Neural cell (in vitro differentiated cells): Measurements from ENCODE around the gene UTS2.

Source experiments
- CTCF ChIP-seq: fragments of 450-650 bp; IDR thresholded peaks from 2 replicates; pipeline ENCODE4 v1.5.1; 2014; ENCODE audit warnings: antibody characterized with exemption, mild to moderate bottlenecking, moderate library complexity; ENCODE audit not compliant: poor library complexity, severe bottlenecking
- EP300 ChIP-seq: fragments of 450-650 bp; conservative IDR thresholded peaks from 2 replicates; pipeline ENCODE4 v1.6.1; 2014; ENCODE audit warnings: antibody characterized with exemption, mild to moderate bottlenecking, moderate library complexity; ENCODE audit not compliant: poor library complexity, severe bottlenecking
- EZH2 ChIP-seq: fragments of 200-600, 300-800 bp; shearing (Covaris generic), sonication (generic); IDR thresholded peaks from 2 replicates; pipeline ENCODE4 v1.6.1; 2014; ENCODE audit warnings: antibody characterized with exemption, low read length, borderline replicate concordance, mild to moderate bottlenecking; ENCODE audit not compliant: insufficient read depth, poor library complexity, severe bottlenecking
- MXI1 ChIP-seq: fragments of 450-650 bp; conservative IDR thresholded peaks from 2 replicates; pipeline ENCODE4 v1.6.1; 2014; ENCODE audit warnings: antibody characterized with exemption, mild to moderate bottlenecking; ENCODE audit not compliant: poor library complexity, severe bottlenecking
- POLR2AphosphoS5 ChIP-seq: IDR thresholded peaks from 2 replicates; pipeline ENCODE4 v1.6.1; 2012
- RAD21 ChIP-seq: fragments of 450-650 bp; conservative IDR thresholded peaks from 2 replicates; pipeline ENCODE4 v1.6.1; 2014; ENCODE audit warnings: antibody characterized with exemption, mild to moderate bottlenecking, moderate library complexity
- REST ChIP-seq: IDR thresholded peaks from 2 replicates; pipeline ENCODE4 v1.6.1; 2012; ENCODE audit warnings: borderline replicate concordance
- SMC3 ChIP-seq: fragments of 450-650 bp; conservative IDR thresholded peaks from 2 replicates; pipeline ENCODE4 v1.6.1; 2014; ENCODE audit warnings: antibody characterized with exemption, mild to moderate bottlenecking, moderate library complexity; ENCODE audit not compliant: poor library complexity
- TAF1 ChIP-seq: IDR thresholded peaks from 2 replicates; pipeline ENCODE4 v1.6.1; 2012; ENCODE audit warnings: low read depth

GRCh38 chr1:7893529-7894180 lies 40.8 kb upstream of the UTS2 start:
- no peak for TF ChIP-seq CTCF
- TF ChIP-seq REST = no peak
- no peak for TF ChIP-seq EZH2
- no peak for TF ChIP-seq RAD21
- no peak for TF ChIP-seq TAF1
- no peak for TF ChIP-seq EP300
- no peak for TF ChIP-seq POLR2AphosphoS5
- no peak for TF ChIP-seq MXI1
- no peak for TF ChIP-seq SMC3
